ENCODE results near the gene CDK4.

DNA sequence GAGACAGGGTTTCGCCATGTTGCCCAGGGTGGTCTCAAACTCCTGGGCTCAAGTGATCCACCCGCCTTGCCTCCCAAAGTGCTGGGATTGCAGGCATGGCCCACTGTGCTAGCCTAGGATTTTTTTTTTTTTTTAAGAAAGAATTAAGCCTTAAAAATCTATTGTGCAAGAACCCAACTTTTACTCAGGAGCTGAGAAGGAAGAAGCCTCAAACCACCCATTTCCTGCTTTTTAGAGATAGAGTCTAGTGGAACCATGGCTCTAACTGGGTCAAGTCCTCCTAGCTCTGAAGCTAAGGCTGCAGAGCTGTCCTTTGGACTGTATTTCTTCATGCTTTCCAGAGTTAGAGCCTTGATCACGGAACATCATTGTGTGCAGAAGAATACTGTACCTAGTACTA, 29.1 kb upstream of the CDK4 start:
- TF ChIP-seq, protein P1, sequence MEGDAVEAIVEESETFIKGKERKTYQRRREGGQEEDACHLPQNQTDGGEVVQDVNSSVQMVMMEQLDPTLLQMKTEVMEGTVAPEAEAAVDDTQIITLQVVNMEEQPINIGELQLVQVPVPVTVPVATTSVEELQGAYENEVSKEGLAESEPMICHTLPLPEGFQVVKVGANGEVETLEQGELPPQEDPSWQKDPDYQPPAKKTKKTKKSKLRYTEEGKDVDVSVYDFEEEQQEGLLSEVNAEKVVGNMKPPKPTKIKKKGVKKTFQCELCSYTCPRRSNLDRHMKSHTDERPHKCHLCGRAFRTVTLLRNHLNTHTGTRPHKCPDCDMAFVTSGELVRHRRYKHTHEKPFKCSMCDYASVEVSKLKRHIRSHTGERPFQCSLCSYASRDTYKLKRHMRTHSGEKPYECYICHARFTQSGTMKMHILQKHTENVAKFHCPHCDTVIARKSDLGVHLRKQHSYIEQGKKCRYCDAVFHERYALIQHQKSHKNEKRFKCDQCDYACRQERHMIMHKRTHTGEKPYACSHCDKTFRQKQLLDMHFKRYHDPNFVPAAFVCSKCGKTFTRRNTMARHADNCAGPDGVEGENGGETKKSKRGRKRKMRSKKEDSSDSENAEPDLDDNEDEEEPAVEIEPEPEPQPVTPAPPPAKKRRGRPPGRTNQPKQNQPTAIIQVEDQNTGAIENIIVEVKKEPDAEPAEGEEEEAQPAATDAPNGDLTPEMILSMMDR (IDR thresholded peaks at IDR 0.05; ENCODE audit: insufficient read depth, low read length), result no peak
- TF ChIP-seq, protein P2, sequence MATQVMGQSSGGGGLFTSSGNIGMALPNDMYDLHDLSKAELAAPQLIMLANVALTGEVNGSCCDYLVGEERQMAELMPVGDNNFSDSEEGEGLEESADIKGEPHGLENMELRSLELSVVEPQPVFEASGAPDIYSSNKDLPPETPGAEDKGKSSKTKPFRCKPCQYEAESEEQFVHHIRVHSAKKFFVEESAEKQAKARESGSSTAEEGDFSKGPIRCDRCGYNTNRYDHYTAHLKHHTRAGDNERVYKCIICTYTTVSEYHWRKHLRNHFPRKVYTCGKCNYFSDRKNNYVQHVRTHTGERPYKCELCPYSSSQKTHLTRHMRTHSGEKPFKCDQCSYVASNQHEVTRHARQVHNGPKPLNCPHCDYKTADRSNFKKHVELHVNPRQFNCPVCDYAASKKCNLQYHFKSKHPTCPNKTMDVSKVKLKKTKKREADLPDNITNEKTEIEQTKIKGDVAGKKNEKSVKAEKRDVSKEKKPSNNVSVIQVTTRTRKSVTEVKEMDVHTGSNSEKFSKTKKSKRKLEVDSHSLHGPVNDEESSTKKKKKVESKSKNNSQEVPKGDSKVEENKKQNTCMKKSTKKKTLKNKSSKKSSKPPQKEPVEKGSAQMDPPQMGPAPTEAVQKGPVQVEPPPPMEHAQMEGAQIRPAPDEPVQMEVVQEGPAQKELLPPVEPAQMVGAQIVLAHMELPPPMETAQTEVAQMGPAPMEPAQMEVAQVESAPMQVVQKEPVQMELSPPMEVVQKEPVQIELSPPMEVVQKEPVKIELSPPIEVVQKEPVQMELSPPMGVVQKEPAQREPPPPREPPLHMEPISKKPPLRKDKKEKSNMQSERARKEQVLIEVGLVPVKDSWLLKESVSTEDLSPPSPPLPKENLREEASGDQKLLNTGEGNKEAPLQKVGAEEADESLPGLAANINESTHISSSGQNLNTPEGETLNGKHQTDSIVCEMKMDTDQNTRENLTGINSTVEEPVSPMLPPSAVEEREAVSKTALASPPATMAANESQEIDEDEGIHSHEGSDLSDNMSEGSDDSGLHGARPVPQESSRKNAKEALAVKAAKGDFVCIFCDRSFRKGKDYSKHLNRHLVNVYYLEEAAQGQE (IDR thresholded peaks at IDR 0.05; ENCODE audit: insufficient replicate concordance, low read depth), result no peak
- TF ChIP-seq POLR2AphosphoS5 (IDR thresholded peaks at IDR 0.05; ENCODE audit: low read depth) (no peak), GABPA (IDR thresholded peaks at IDR 0.05; ENCODE audit: low read depth) (no peak), SPI1 (IDR thresholded peaks at IDR 0.05; ENCODE audit: borderline replicate concordance, low read depth) (no peak)

Measured in HL-60 (cell line).